ENCODE data around the gene BCAN.

GRCh38 chr1:156639601-156640101, 2.3 kb upstream of the BCAN start:
- TF ChIP-seq POLR2A (IDR thresholded peaks at IDR 0.05; ENCODE audit: low read length) (no peak), CTCF (IDR thresholded peaks at IDR 0.05) (no peak), ESRRA (IDR thresholded peaks at IDR 0.05; ENCODE audit: borderline replicate concordance, low read length) (no peak), HOXA7 (CRISPR knock-in tag; IDR thresholded peaks at IDR 0.05) (no peak), EP300 (IDR thresholded peaks at IDR 0.05) (no peak), KDM5A (IDR thresholded peaks at IDR 0.05) (no peak), NPAS2 (CRISPR knock-in tag; IDR thresholded peaks at IDR 0.05; ENCODE audit: borderline replicate concordance) (no peak), ELK1 (IDR thresholded peaks at IDR 0.05; ENCODE audit: low read depth, low read length) (no peak), RFX5 (IDR thresholded peaks at IDR 0.05) (no peak), BHLHE40 (IDR thresholded peaks at IDR 0.05; ENCODE audit: low read depth, low read length) (no peak), CBX8 (IDR thresholded peaks at IDR 0.05) (no peak), REST (IDR thresholded peaks at IDR 0.05) (no peak)
- TF ChIP-seq, protein P1, sequence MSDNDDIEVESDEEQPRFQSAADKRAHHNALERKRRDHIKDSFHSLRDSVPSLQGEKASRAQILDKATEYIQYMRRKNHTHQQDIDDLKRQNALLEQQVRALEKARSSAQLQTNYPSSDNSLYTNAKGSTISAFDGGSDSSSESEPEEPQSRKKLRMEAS (IDR thresholded peaks at IDR 0.05): no peak

All from A549 (cell line).